Activated CD8-positive, alpha-beta memory T cell treated with anti-CD3 and anti-CD28 coated beads, Interleukin-2, amount 50 U/mL, for 24 hours (primary cell): ENCODE data around the gene CHPF2.

Experiments
- DNase-seq: peaks from one replicate; pipeline ENCODE4 v3.0.0-alpha.2; 2020; ENCODE audit errors: extremely low read depth

Gene CHPF2

GRCh38 chr7:151286148-151286547 lies 53.9 kb downstream of the CHPF2 start:
- no peak for DNase-seq
